HAP-1 (cell line): Measurements from ENCODE around the gene ADAMTSL2.

Experiments
- DNase-seq, 2 experiments: peaks; one replicate each; pipeline ENCODE4 v3.0.0-alpha.2; 2016 to 2020; ENCODE audit warnings: low spot score in 2 of 2
- H3K27me3 ChIP-seq: fragments of 250-450 bp; sonication (Bioruptor Pico); 2 replicates; pipeline ENCODE4 v1.5.1; 2020; ENCODE audit warnings: low read depth, mild to moderate bottlenecking, moderate library complexity
- H3K36me3 ChIP-seq: fragments of 250-450 bp; sonication (Bioruptor Pico); replicated peaks from 2 replicates; pipeline ENCODE4 v1.5.1; 2020; ENCODE audit warnings: mild to moderate bottlenecking
- H3K4me1 ChIP-seq: fragments of 250-450 bp; sonication (Bioruptor Pico); 2 replicates; pipeline ENCODE4 v1.5.1; 2020; ENCODE audit warnings: mild to moderate bottlenecking
- H3K4me3 ChIP-seq: fragments of 250-450 bp; sonication (Bioruptor Pico); 2 replicates; pipeline ENCODE4 v1.5.1; 2020; ENCODE audit warnings: mild to moderate bottlenecking, moderate library complexity
- H3K9me3 ChIP-seq: fragments of 250-450 bp; sonication (Bioruptor Pico); 2 replicates; pipeline ENCODE4 v1.5.1; 2020; ENCODE audit warnings: mild to moderate bottlenecking, moderate library complexity
- in situ Hi-C: fragments of 300-500 bp; cut with MboI; formaldehyde crosslinking; loops from 3 replicates; pipeline ENCODE4 v1.14.3; 2020; ENCODE audit warnings: low sequenced_read_pairs, inconsistent platforms, mixed read lengths

ADAMTSL2 gene

DNA sequence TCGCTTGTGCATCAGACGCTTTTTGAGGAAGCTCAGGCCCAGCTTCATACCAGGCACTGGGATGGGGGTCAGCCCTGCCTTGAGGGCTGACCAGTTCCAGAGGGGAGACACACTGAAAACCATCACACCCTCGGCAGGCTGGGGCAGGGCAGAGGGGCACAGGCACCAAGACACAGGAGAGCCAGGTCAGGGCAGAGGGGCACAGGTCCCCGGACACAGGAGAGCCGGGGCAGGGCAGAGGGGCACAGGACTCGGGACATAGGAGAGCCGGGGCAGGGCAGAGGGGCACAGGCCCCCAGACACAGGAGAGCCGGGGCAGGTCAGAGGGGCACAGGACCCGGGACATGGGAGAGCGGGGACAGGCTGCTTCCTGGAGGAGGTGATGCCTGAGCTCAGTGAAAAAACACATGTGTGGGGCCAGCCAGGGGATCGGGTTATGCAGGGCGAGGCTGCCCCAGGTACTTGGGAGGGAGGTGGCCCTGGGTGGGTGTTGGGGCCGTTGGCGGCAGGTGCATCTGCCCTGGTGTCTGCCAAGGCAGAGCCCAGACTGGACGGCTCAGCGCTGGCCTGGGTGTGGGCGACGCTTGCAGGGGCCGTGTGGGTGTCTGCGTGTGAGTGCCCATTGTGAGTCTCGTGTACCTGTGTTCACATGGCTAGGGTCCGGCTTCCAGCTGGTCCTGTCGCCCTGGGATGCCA, 40.5 kb upstream of the ADAMTSL2 start:
- no peaks in the 10 kb centered on the region for H3K36me3 ChIP-seq
- H3K4me1 ChIP-seq = no peaks in the 10 kb centered on the region
- H3K4me3 ChIP-seq = no peak overlapping the region
- no peaks in the 10 kb centered on the region for H3K9me3 ChIP-seq
- peaks cover 6% of the 10 kb centered on the region; the same call in 1 of the 2 replicates for H3K27me3 ChIP-seq
- in situ Hi-C loops = loop anchor here (25.0 kb wide), 1 partner anchor 457 kb away; the partner anchor contains the start of gene GTF3C5
- no peak for DNase-seq

DNA sequence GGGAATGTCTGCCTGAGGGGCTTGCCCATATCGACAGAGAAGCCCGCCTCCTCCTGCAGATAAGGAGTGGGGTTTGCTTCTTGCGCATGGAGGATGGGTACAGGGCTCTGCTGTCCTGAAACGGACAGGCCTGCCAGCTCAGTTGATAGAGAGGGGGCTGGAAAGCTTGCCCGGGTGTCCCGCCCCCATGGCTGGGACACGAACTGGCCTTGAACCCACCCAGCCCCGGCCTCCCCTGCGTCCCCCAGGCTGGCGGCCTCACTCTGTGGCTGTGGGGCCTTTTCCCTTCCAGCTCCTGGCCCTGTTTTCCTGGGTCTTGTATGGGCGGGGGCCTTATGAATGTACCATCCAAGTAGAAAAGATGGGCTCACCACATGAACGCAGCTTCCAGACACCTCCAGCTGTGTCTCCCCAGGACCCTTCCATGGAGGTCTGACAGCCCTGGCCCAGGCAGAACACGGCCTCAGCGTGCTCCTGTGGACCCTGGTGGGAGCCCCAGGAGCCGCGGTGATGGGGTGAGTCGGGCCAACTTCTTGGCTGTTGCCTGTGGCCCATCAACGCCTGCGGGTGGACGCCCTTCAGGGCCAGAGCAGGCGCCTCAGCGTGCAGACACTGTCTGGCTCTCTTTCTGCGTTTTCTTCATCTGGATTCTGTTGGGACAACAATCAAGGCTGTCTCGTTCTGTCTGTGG, 39.7 kb upstream of the ADAMTSL2 start:
- no peak for DNase-seq
- Histone ChIP-seq H3K36me3 (no peaks in the 10 kb centered on the region), H3K9me3 (no peaks in the 10 kb centered on the region), H3K27me3 (peaks cover 6% of the 10 kb centered on the region; the same call in 1 of the 2 replicates), H3K4me3 (no peak overlapping the region), H3K4me1 (no peaks in the 10 kb centered on the region)
- in situ Hi-C loops = loop anchor here (25.0 kb wide), 1 partner anchor 457 kb away; the partner anchor contains the start of gene GTF3C5

DNA sequence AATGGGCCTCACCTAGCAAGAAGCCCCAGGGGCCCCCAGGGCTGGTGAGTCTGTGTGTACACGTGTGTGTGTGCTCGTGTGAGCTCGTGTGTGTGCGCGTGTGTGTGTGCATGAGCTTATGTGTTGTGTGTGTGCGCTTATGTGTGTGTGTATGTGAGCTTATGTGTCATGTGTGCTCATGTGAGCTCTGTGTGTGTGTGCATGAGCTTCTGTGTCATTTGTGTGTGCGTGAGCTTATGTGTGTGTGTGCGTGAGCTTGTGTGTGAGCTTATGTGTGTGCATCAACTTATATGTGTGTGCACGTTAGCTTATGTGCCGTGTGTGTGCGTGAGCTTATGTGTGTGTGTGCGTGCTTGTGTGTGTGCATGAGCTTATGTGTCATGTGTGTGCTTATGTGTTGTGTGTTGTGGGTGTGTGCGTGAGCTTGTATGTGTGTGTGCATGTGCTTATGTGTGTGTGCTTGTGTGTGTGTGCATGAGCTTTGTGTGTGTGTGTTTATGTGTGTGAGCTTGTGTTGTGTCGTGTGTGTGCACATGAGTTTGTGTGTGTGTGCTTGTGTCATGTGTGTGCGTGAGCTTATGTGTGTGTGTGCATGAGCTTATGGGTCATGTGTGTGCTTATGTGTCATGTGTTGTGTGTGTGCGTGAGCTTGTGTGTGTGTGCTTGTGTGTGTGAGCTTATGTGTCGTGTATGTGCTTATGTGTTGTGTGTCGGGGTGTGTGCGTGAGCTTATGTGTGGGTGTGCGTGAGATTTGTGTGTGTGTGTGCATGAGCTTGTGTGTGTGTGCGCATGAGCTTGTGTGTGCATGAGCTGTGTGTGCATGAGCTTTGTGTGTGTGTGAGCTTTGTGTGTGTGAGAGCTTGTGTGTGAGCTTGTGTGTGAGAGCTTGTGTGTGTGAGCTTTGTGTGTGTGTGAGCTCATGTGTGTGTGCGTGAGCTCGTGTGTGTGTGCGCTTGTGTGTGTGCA, 38.9 kb upstream of the ADAMTSL2 start:
- in situ Hi-C loops = loop anchor here (25.0 kb wide), 1 partner anchor 458 kb away; the partner anchor contains the start of gene GTF3C5
- no peak for DNase-seq

DNA sequence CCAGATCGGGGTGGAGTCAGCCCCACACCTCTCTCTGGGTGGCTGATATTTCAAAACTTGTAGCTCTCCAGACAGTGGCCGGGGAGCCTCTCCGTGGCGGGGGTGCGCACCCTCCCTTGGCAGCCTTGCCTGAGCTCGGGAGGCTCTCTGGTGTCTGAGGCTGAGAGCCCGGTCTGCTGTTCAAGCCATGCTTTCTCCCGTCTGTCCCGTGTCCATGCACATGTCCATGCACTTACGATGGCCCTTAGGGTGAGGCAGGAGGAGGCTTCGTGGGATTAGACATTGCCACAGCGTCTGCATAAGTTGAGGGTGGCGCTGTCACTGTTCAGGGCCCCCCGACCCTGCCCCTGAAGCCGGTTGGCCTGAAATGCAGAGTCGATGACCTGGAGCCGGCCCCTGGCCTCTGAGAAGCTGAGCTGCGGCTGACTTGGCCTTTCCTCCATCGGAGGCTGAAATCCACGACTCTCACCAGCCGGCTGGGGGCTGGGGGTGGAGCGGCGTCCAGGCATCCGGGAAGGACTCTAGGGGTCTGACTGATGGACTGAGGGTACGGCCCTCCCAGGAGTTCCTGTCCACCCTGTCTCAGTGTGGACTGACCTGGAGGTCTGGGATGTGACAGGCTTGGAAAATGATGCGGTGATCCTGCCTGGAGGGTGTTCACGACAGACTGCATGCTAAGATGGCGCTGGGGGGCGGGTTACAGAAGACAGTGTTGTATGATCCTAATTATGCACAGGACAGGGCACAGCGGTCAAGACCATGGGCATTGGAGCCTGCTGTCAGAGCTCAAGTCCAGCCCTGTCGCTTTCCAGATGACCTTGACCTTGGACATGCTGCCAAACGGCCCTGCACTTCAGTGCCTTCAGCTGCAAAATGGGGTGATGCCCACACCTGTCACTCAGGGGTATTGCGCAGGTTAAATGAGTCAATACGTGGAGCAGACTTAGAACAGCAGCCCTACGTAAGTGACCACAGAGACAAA, 37.4 kb upstream of the ADAMTSL2 start:
- Histone ChIP-seq H3K27me3 (0 out of 2 replicates have a peak, but pooled peaks cover 2% of the 10 kb centered on the region), H3K9me3 (peaks cover 4% of the 10 kb centered on the region; the same call in 1 of the 2 replicates), H3K4me1 (no peaks in the 10 kb centered on the region), H3K4me3 (no peak overlapping the region), H3K36me3 (no peaks in the 10 kb centered on the region)
- in situ Hi-C loops = loop anchor here (25.0 kb wide), 1 partner anchor 460 kb away; the partner anchor contains the start of gene GTF3C5
- DNase-seq = no peak

More for the DNA sequence above, 38.9 kb upstream of the ADAMTSL2 start:
- Histone ChIP-seq H3K27me3 (0 out of 2 replicates have a peak, but pooled peaks cover 2% of the 10 kb centered on the region), H3K9me3 (no peaks in the 10 kb centered on the region), H3K4me1 (no peaks in the 10 kb centered on the region), H3K4me3 (no peak overlapping the region), H3K36me3 (no peaks in the 10 kb centered on the region)

DNA sequence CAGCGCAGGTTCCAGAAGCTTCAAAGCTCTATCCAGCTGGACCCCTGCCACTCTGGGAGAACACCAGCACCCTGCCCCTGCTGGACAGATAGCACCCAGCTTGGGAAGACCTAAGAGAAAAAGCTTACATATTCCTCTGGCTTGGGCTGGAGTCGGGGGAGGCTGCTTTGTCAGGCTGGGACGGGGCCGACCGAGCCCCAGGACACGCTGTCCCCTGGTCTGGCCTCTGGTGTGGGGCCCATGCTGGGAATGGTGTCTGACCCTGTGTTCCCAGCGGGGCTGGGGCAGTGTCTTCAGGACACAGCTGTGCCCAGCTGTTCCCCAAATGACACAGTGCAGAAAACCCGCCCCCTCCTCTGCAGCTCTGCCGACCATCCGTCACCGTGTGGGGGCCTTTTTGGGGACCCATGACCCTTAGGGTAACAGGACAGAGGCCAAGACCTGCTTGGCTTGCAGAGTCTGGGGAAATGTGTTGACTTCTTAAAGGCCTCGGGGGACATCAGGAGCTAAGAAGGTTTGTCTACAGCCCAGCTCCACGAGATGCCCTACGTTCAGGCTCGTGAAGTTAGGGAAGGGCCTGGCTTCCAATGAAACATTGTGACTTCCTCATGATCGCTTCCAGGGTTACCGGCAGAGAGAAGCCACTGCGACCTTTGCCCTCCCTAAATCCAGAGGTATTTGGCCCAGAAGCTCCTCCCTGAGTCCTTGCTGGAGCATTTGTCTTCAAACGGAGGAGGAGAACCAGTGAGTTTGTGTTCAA, 35.2 kb upstream of the ADAMTSL2 start:
- Histone ChIP-seq H3K27me3 (0 out of 2 replicates have a peak, but pooled peaks cover 2% of the 10 kb centered on the region), H3K9me3 (peaks cover 5% of the 10 kb centered on the region; the same call in 1 of the 2 replicates), H3K36me3 (no peaks in the 10 kb centered on the region), H3K4me1 (no peaks in the 10 kb centered on the region), H3K4me3 (no peak overlapping the region)
- in situ Hi-C loops = loop anchor here (25.0 kb wide), 1 partner anchor 462 kb away; the partner anchor contains the start of gene GTF3C5
- no peak for DNase-seq

DNA sequence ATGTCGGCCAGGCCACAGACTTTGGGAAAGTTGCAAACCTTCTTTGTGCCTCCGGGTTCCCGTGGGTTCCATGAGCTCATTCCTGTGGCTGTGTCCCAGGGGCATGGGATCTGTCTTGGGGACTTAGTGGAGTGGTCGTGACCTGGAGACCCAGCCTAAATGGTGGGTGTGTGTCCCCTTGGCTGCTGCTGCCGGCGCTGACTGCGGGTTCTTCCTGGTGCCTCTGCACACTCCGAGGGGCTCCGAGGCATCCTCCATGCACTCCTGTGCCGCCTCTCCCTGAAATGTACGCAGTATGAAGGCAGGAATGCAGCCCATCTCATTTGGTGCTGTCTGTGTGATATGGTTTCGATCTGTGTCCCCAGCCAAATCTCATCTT, 34.6 kb upstream of the ADAMTSL2 start:
- H3K9me3 ChIP-seq = peaks cover 5% of the 10 kb centered on the region; the same call in 1 of the 2 replicates
- H3K4me1 ChIP-seq = no peaks in the 10 kb centered on the region
- DNase-seq = no peak
- in situ Hi-C loops = loop anchor here (25.0 kb wide), 1 partner anchor 463 kb away; the partner anchor contains the start of gene GTF3C5
- H3K27me3 ChIP-seq = 0 out of 2 replicates have a peak, but pooled peaks cover 2% of the 10 kb centered on the region
- H3K36me3 ChIP-seq = no peaks in the 10 kb centered on the region
- no peak overlapping the region for H3K4me3 ChIP-seq

DNA sequence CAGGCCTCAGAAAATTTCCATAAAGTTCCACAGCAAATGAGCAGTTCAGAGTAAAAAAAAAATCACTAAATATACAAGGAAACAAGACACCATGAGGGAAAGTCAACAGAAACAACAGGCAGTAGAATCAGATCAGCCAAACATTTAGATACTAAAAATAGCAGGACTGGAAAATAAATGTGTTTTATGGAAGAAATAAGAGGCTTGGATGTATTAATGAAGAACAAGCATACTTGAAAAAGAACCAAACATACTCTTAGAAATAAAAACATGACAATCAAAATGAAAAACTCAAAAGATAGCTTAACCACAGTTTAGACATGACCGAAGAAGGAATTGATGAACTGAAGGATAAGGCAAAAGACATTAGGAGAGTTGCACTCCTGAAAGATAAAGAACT, 32.4 kb upstream of the ADAMTSL2 start:
- Histone ChIP-seq H3K4me3 (no peak overlapping the region), H3K36me3 (no peaks in the 10 kb centered on the region), H3K9me3 (peaks cover 5% of the 10 kb centered on the region; the same call in 1 of the 2 replicates), H3K27me3 (no peaks in the 10 kb centered on the region), H3K4me1 (no peaks in the 10 kb centered on the region)
- in situ Hi-C loops = no loop called here
- DNase-seq = no peak

DNA sequence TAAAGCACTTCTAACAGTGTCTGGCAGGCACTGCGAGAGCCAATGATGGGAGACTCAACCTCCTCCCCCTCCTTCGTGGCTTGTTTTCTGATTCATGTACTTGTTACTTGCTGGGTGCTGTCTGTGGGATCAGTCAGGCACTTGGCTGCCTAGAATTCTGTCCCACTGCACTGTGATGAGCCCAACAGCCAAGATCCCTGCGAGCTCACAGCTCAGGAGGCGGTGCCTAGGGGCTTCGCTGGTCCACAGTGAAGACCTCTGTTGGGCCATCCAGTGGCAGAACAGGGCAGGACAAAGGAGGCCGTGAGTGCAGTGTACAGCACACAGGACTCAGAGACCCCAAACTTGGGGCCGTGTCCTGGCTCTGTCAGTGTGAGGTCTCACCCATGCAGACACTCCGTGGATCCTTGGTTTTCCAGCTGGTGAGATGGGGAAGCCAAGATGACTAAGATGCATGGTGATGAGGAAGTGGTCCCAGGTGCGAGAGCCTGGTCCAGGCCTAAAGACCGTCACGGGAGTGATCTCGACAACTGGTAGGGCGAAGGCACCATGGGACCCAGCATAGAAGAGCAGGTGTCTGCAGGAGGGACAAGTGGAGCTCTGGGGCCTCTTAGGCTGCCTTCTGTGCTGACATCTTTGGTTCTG, 29.2 kb upstream of the ADAMTSL2 start:
- Histone ChIP-seq H3K4me3 (no peak overlapping the region), H3K4me1 (no peaks in the 10 kb centered on the region), H3K36me3 (no peaks in the 10 kb centered on the region), H3K27me3 (peaks cover 6% of the 10 kb centered on the region), H3K9me3 (peaks cover 5% of the 10 kb centered on the region; the same call in 1 of the 2 replicates)
- no peak for DNase-seq
- in situ Hi-C loops = no loop called here

DNA sequence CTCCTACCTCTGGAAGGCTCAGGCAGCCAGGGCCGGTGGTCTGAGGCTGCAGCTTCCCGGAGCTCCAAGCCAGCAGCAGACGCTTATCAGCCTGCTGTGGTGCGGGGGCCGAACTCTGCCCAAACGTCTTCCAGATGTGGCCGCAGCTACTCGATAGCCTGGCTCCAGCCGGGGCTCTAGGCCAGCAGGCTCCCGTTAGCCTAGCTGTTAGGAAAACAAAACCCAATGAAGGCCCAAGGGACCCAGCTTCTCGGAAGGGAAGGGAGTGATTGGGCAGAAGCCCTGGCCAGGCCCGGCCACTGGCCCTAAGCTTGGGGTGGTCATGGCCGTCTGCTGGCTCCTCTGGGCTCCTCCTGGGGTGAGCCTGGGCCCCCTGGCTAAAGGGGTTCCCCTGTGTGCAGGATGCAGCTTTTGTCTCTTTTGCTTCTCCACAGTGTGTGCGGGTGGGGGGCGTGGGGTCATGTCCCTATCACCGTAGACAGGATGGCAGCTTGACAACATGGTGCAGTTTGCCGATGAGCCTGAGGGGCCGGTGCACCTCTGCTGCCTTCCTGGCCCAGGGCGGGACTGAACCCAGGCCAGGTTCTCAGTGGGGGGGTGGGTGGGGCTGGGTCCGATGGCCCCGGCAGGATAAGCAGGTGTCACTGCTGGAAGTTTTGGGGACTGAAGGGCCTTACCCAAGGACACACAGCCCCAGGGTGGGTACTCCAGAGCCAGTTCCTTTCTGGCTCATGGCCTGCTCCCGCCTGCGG, 28.4 kb upstream of the ADAMTSL2 start:
- Histone ChIP-seq H3K4me1 (no peaks in the 10 kb centered on the region), H3K9me3 (peaks cover 5% of the 10 kb centered on the region; the same call in 1 of the 2 replicates), H3K27me3 (peaks cover 6% of the 10 kb centered on the region), H3K36me3 (no peaks in the 10 kb centered on the region), H3K4me3 (no peak overlapping the region)
- in situ Hi-C loops = no loop called here
- no peak for DNase-seq

DNA sequence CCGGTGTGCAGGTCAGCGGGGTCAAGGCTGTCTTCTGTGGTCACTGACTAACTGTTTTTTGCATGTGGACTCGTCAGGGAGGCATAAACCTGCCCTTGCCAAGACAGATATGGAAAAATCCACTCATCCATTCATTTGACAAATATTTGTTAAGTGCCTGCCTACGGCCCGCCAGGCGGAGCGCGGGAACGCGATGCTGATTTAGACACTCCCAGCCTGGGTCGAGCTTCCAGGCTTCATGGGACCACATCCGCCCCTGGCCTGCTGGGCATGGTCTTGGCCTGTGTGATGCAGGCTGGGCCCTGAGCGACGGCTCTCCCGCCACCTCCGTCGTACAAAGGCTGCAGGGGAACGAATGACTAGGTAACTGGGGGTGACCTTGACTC, 27.9 kb upstream of the ADAMTSL2 start:
- Histone ChIP-seq H3K9me3 (peaks cover 2% of the 10 kb centered on the region; the same call in 1 of the 2 replicates), H3K36me3 (no peaks in the 10 kb centered on the region), H3K4me1 (no peaks in the 10 kb centered on the region), H3K4me3 (no peak overlapping the region), H3K27me3 (peaks cover 6% of the 10 kb centered on the region)
- in situ Hi-C loops = no loop called here
- DNase-seq = no peak
